ENCODE results near the gene HNRNPCL2. TPM values are rescaled to one million over a fixed set of nuclear protein-coding genes. Genes with fewer than 3 reads are reported as not detected.

HNRNPCL2 gene
- total RNA-seq (2022; extraction: Qiagen RNA extraction; ENCODE audit: low read depth), result not detected in 5 replicates

GRCh38 chr1:13116754-13117153, at the start of gene HNRNPCL2:
HNRNPCL2 (minus strand) TSS chr1:13116854; CDS start chr1:13116400, 454 bp downstream.

DNA sequence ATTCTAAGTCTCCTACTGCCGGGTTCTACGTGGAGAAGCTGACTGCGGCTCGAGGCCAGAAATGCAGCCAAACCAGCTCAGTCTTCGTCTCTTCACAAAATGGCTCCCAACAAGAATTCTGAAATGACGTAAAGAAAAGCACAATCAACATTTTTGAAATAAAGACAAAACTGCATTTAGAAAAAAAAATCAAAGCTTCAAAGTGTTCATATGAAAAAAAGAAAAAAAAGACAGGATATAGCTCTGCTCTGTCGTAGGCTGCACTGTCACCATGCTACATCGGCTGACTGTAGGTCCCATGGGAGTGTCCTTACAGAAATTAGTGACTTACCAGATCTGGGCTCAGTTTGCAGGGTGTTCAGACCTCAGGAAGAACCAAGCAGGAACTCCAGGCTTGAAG, 48.9 kb upstream of the HNRNPCL2 start, which contains the start of gene HNRNPCL4:
HNRNPCL4 (minus strand) TSS at position 101 of the 400 bp plus-strand sequence. CDS start 164 bp downstream, outside the sequence.

GRCh38 chr1:13155909-13156308, 39.3 kb upstream of the HNRNPCL2 start, which contains the start of gene PRAMEF26:
PRAMEF26 (minus strand) TSS chr1:13156009; CDS start chr1:13153095, 2,914 bp downstream.

GRCh38 chr1:13070474-13070873, 46.2 kb downstream of the HNRNPCL2 start, which contains the start of gene PRAMEF25:
PRAMEF25 (plus strand) TSS chr1:13070774; CDS start chr1:13073694, 2,920 bp downstream.

Other genes with a start within 250 kb of the HNRNPCL2 start
- gene PRAMEF4, start 230.7 kb downstream of the HNRNPCL2 start, total RNA-seq (2022; extraction: Qiagen RNA extraction; ENCODE audit: low read depth), result not detected in 5 replicates
- gene PRAMEF10, start 218.6 kb downstream of the HNRNPCL2 start, total RNA-seq (2022; extraction: Qiagen RNA extraction; ENCODE audit: low read depth), result not detected in 5 replicates
- gene PRAMEF7, start 200.2 kb downstream of the HNRNPCL2 start, total RNA-seq (2022; extraction: Qiagen RNA extraction; ENCODE audit: low read depth), result not detected in 5 replicates
- not detected in 5 replicates for gene PRAMEF6, start 169.3 kb downstream of the HNRNPCL2 start, total RNA-seq (2022; extraction: Qiagen RNA extraction; ENCODE audit: low read depth)
- not detected in 5 replicates for gene PRAMEF27, start 60.3 kb downstream of the HNRNPCL2 start, total RNA-seq (2022; extraction: Qiagen RNA extraction; ENCODE audit: low read depth)
- not detected in 5 replicates for gene HNRNPCL3, start 56.1 kb downstream of the HNRNPCL2 start, total RNA-seq (2022; extraction: Qiagen RNA extraction; ENCODE audit: low read depth)
- not detected in 5 replicates for gene PRAMEF25, start 46.1 kb downstream of the HNRNPCL2 start, total RNA-seq (2022; extraction: Qiagen RNA extraction; ENCODE audit: low read depth)
- gene PRAMEF26, start 39.2 kb upstream of the HNRNPCL2 start, total RNA-seq (2022; extraction: Qiagen RNA extraction; ENCODE audit: low read depth), result not detected in 5 replicates
- not detected in 5 replicates for gene HNRNPCL4, start 48.8 kb upstream of the HNRNPCL2 start, total RNA-seq (2022; extraction: Qiagen RNA extraction; ENCODE audit: low read depth)
- gene PRAMEF9, start 55.0 kb upstream of the HNRNPCL2 start, total RNA-seq (2022; extraction: Qiagen RNA extraction; ENCODE audit: low read depth), result not detected in 5 replicates
- gene PRAMEF13, start 84.6 kb upstream of the HNRNPCL2 start, total RNA-seq (2022; extraction: Qiagen RNA extraction; ENCODE audit: low read depth), result not detected in 5 replicates
- gene PRAMEF18, start 109.3 kb upstream of the HNRNPCL2 start, total RNA-seq (2022; extraction: Qiagen RNA extraction; ENCODE audit: low read depth), result not detected in 5 replicates
- not detected in 5 replicates for gene PRAMEF5, start 137.3 kb upstream of the HNRNPCL2 start, total RNA-seq (2022; extraction: Qiagen RNA extraction; ENCODE audit: low read depth)
- gene PRAMEF8, start 168.3 kb upstream of the HNRNPCL2 start, total RNA-seq (2022; extraction: Qiagen RNA extraction; ENCODE audit: low read depth), result not detected in 5 replicates
- not detected in 5 replicates for gene PRAMEF33, start 186.7 kb upstream of the HNRNPCL2 start, total RNA-seq (2022; extraction: Qiagen RNA extraction; ENCODE audit: low read depth)
- not detected in 5 replicates for gene PRAMEF15, start 198.7 kb upstream of the HNRNPCL2 start, total RNA-seq (2022; extraction: Qiagen RNA extraction; ENCODE audit: low read depth)
- not detected in 5 replicates for gene PRAMEF14, start 230.3 kb upstream of the HNRNPCL2 start, total RNA-seq (2022; extraction: Qiagen RNA extraction; ENCODE audit: low read depth)